CD4-positive, alpha-beta memory T cell (primary cell): Measurements from ENCODE around the gene ADGRF4. TPM values are rescaled to one million over a fixed set of nuclear protein-coding genes. Genes with fewer than 3 reads are reported as not detected.

Source experiments
- CTCF ChIA-PET: fragments of 350-600 bp; sonication (Branson Sonifier 250); formaldehyde crosslinking; loops from one replicate; lab custom pipeline; 2021; ENCODE audit warnings: inconsistent platforms; ENCODE audit not compliant: partially characterized antibody; lab: Charles Lee
- POLR2A ChIA-PET: fragments of 350-600 bp; sonication (Branson Sonifier 250); formaldehyde crosslinking; loops from one replicate; lab custom pipeline; 2021; ENCODE audit not compliant: partially characterized antibody; lab: Charles Lee
- DNase-seq, 5 donors: peaks; one replicate each; pipeline versions ENCODE4 v3.0.0 to v3.0.0-alpha.2; 2020 to 2022; ENCODE audit warnings: mixed read lengths in 1 of 5
- H3K27ac ChIP-seq: one replicate; pipeline ENCODE4 v1.7.0; 2013; ENCODE audit warnings: low read depth, low read length
- H3K27me3 ChIP-seq: 2 replicates; pipeline ENCODE4 v1.7.0; 2013; ENCODE audit warnings: mild to moderate bottlenecking, low read length, moderate library complexity; ENCODE audit not compliant: insufficient read depth
- H3K36me3 ChIP-seq: 2 replicates; pipeline ENCODE4 v1.7.0; 2013; ENCODE audit warnings: mild to moderate bottlenecking, low read length, moderate library complexity; ENCODE audit not compliant: insufficient read depth
- H3K4me1 ChIP-seq: 2 replicates; pipeline ENCODE4 v1.7.0; 2013; ENCODE audit warnings: mild to moderate bottlenecking, low read length, moderate library complexity; ENCODE audit not compliant: insufficient read depth
- H3K4me3 ChIP-seq, 2 donors: one replicate each; pipeline ENCODE4 v1.7.0; 2013; ENCODE audit warnings: low read length in 2 of 2, mild to moderate bottlenecking in 1 of 2
- H3K9me3 ChIP-seq, 2 donors: one replicate each; pipeline ENCODE4 v1.7.0; 2013; ENCODE audit warnings: low read length in 2 of 2, control low read depth in 1 of 2; ENCODE audit not compliant: control insufficient read depth in 1 of 2
- H3K27ac Mint-ChIP-seq, 7 donors: one replicate each; pipeline ENCODE4 v1.8.0; 2020 to 2021; ENCODE audit warnings: mixed read lengths in 7 of 7, mild to moderate bottlenecking in 6 of 7, inconsistent platforms in 3 of 7, moderate library complexity in 3 of 7
- H3K27me3 Mint-ChIP-seq, 2 donors: one replicate each; pipeline ENCODE4 v1.8.0; 2020 to 2021; ENCODE audit warnings: mixed read lengths in 2 of 2
- H3K36me3 Mint-ChIP-seq, 2 donors: one replicate each; pipeline ENCODE4 v1.8.0; 2020 to 2021; ENCODE audit warnings: mixed read lengths in 2 of 2, inconsistent platforms in 1 of 2, mild to moderate bottlenecking in 1 of 2
- H3K4me1 Mint-ChIP-seq, 4 donors: one replicate each; pipeline ENCODE4 v1.8.0; 2020 to 2021; ENCODE audit warnings: mixed read lengths in 4 of 4, mild to moderate bottlenecking in 1 of 4
- H3K4me3 Mint-ChIP-seq, 8 donors: one replicate each; pipeline ENCODE4 v1.8.0; 2020 to 2021; ENCODE audit warnings: mixed read lengths in 8 of 8, mild to moderate bottlenecking in 7 of 8, moderate library complexity in 6 of 8, inconsistent platforms in 3 of 8
- H3K9me3 Mint-ChIP-seq, 8 donors: one replicate each; pipeline ENCODE4 v1.8.0; 2020 to 2021; ENCODE audit warnings: mixed read lengths in 8 of 8, mild to moderate bottlenecking in 5 of 8, inconsistent platforms in 3 of 8, moderate library complexity in 1 of 8
- intact Hi-C: fragments of 100-400 bp; cut with micrococcal nuclease; formaldehyde crosslinking; loops from one replicate; pipeline ENCODE4 v1.15.1; 2023
- polyA plus RNA-seq, 2 donors: library from polyadenylated mRNA; unstranded; fragments of 300-500 nt; fragmentation: Illumina TruSeq; gene quantifications; one replicate each; pipeline ENCODE4 v1.2.3, GENCODE V29; 2021
- total RNA-seq, 2 experiments: library from RNA; stranded (reverse); gene quantifications; one replicate each; pipeline ENCODE4 v1.2.3, GENCODE V29; 2021

ADGRF4 gene
- total and polyA plus RNA-seq, 4 experiments from 2014 or later: not detected

DNA sequence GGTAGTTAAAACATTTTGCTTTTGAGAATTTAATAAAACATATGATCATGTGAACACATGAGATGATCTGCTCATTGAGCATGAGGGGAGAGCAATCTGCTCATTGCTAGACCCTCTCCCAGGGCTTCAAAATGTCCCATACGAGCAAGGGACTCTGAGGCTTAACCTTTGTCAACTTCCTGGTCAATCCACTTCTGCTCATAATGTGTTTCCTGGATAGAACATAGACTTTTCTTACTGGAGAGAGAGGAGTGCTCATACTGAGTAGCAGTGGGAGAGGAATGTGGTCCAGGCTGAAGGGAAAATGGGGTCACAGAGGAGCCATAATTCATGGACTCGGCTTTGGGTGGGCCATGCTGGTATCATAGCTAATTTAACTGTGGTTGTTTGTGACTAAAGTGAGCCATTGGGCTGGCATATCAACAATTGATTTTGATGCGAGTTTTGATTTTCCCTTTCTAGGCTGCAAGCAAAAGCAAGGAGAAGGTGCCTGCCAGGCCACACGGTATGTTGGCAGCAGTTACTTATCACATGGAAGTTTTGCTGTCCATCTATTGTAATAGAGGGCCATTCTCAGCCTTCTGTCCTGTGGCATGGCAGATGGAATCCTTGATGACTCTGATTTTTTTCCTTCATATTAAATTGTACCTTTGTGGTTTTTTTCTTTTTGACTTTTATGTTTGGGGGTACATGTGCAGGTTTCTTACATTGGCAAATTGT, 20.8 kb upstream of the ADGRF4 start:
- H3K27ac ChIP-seq: no peak overlapping the region
- ChIA-PET CTCF (no interaction called here), POLR2A (no interaction called here)
- H3K36me3 ChIP-seq: no peaks in the 10 kb centered on the region
- Mint-ChIP-seq H3K9me3 (no peaks in the 10 kb centered on the region), H3K27ac (no peak overlapping the region), H3K27me3 (peaks cover 2 to 10% of the 10 kb centered on the region in 2 donors), H3K36me3 (no peaks in the 10 kb centered on the region), H3K4me1 (no peaks in the 10 kb centered on the region), H3K4me3 (no peak overlapping the region)
- H3K27me3 ChIP-seq: no peaks in the 10 kb centered on the region
- no peaks in the 10 kb centered on the region for H3K9me3 ChIP-seq
- H3K4me1 ChIP-seq: no peaks in the 10 kb centered on the region
- DNase-seq: no peak
- intact Hi-C loops: no loop called here
- no peak overlapping the region for H3K4me3 ChIP-seq

DNA sequence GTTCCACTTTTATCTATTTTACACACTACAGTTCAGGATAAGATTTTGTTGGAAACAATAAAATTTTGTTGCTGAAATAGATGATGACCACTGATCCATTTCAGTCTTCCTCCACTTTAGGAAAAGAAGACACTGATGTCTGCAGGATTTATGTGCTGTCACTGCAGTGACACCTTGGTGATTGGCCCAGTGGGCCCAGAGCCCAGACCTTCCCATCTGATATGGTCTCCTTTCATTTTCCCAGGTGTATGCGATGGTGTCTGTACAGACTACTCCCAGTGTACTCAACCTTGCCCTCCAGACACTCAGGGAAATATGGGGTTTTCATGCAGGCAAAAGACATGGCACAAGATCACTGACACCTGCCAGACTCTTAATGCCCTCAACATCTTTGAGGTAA, 19.6 kb upstream of the ADGRF4 start:
- H3K27me3 ChIP-seq: no peaks in the 10 kb centered on the region
- no peaks in the 10 kb centered on the region for H3K9me3 Mint-ChIP-seq
- no peaks in the 10 kb centered on the region for H3K4me1 Mint-ChIP-seq
- no peaks in the 10 kb centered on the region for H3K9me3 ChIP-seq
- no peaks in the 10 kb centered on the region for H3K4me1 ChIP-seq
- no peak overlapping the region for H3K4me3 ChIP-seq
- no peaks in the 10 kb centered on the region for H3K36me3 ChIP-seq
- DNase-seq: no peak
- POLR2A ChIA-PET: no interaction called here
- intact Hi-C loops: no loop called here
- H3K27ac Mint-ChIP-seq: no peak overlapping the region
- no peak overlapping the region for H3K27ac ChIP-seq
- H3K4me3 Mint-ChIP-seq: no peak overlapping the region
- H3K36me3 Mint-ChIP-seq: no peaks in the 10 kb centered on the region
- CTCF ChIA-PET: no interaction called here
- H3K27me3 Mint-ChIP-seq: peaks cover 1 to 8% of the 10 kb centered on the region in 2 donors

DNA sequence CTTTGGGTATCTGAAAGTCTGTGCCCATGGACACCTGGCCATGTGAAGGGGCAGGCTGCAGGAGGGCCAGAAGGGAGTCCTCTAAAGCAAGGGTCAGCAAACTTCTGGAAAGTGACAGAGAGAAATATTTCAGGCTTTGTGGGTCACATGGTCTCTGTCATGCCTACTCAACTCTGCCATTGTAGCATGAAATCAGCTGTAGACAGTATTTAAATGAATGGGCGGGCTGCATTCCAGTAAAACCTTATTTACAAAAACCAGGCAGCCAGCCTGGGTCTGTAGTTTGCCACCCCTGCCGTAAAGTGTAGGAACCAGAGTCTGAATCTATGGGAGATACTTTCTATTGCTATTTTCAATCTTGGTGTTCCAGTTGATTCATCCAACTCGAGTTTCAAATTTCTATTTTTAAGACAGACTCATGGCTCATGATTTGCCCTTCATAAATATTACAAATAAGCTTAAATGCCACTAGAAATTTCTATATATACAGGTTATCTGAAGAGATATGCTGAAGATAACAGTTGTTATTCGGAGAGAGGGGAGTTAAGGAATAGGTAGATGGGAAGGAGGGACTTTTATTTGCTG, 19.0 kb upstream of the ADGRF4 start:
- no peaks in the 10 kb centered on the region for H3K36me3 Mint-ChIP-seq
- ChIA-PET CTCF (no interaction called here), POLR2A (no interaction called here)
- Histone ChIP-seq H3K36me3 (no peaks in the 10 kb centered on the region), H3K27ac (no peak overlapping the region), H3K27me3 (no peaks in the 10 kb centered on the region), H3K4me3 (no peak overlapping the region), H3K4me1 (no peaks in the 10 kb centered on the region), H3K9me3 (no peaks in the 10 kb centered on the region)
- H3K4me3 Mint-ChIP-seq: no peak overlapping the region
- H3K27ac Mint-ChIP-seq: no peak overlapping the region
- H3K27me3 Mint-ChIP-seq: peaks cover 3 to 8% of the 10 kb centered on the region in 2 donors
- intact Hi-C loops: no loop called here
- no peak for DNase-seq
- no peaks in the 10 kb centered on the region for H3K9me3 Mint-ChIP-seq
- no peaks in the 10 kb centered on the region for H3K4me1 Mint-ChIP-seq

DNA sequence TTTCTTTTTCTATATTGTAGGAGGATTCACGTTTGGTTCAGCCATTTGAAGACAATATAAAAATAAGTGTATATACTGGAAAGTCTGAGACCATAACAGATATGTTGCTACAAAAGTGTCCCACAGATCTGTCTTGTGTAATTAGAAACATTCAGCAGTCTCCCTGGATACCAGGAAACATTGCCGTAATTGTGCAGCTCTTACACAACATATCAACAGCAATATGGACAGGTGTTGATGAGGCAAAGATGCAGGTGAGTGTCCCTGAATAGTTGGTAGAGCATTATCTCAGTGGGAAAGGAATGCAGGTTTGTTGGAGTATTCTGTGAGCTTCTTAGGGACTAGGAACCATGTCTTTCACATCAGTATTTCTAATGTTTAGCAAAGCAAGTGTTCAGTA, 18.3 kb upstream of the ADGRF4 start:
- intact Hi-C loops: no loop called here
- Histone ChIP-seq H3K9me3 (no peaks in the 10 kb centered on the region), H3K4me3 (no peak overlapping the region), H3K27ac (no peak overlapping the region), H3K4me1 (no peaks in the 10 kb centered on the region), H3K36me3 (no peaks in the 10 kb centered on the region), H3K27me3 (no peaks in the 10 kb centered on the region)
- Mint-ChIP-seq H3K27me3 (peaks cover 4% of the 10 kb centered on the region in 2 donors), H3K36me3 (no peaks in the 10 kb centered on the region), H3K9me3 (no peaks in the 10 kb centered on the region), H3K27ac (no peak overlapping the region), H3K4me3 (no peak overlapping the region), H3K4me1 (no peaks in the 10 kb centered on the region)
- ChIA-PET POLR2A (no interaction called here), CTCF (no interaction called here)
- no peak for DNase-seq

DNA sequence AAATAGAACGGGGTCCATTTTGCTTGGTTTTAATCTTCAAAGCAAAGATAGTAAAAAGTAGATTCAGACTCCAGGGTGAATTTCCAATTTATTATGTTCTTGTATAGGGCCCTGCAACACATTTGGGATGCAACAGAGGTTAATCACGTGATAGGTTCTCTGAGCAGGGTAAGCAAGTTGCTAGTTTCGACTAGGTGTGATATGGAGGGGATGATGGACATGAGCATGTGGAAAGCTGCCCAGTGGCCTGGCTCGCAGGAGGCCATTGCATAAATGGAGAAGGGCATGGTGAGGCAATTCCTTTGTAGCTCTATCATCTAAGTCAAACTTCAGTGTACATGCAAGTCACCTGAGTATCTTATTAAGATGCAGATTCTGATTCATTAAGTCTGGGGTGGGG, 17.7 kb upstream of the ADGRF4 start:
- H3K36me3 Mint-ChIP-seq: no peaks in the 10 kb centered on the region
- no peaks in the 10 kb centered on the region for H3K9me3 Mint-ChIP-seq
- H3K27me3 ChIP-seq: no peaks in the 10 kb centered on the region
- no peaks in the 10 kb centered on the region for H3K4me1 Mint-ChIP-seq
- POLR2A ChIA-PET: no interaction called here
- no peak overlapping the region for H3K27ac Mint-ChIP-seq
- H3K36me3 ChIP-seq: no peaks in the 10 kb centered on the region
- no peak overlapping the region for H3K4me3 ChIP-seq
- H3K27ac ChIP-seq: no peak overlapping the region
- no peaks in the 10 kb centered on the region for H3K9me3 ChIP-seq
- intact Hi-C loops: no loop called here
- H3K27me3 Mint-ChIP-seq: peaks cover 3 to 4% of the 10 kb centered on the region in 2 donors
- CTCF ChIA-PET: no interaction called here
- DNase-seq: no peak
- H3K4me1 ChIP-seq: no peaks in the 10 kb centered on the region
- H3K4me3 Mint-ChIP-seq: no peak overlapping the region

DNA sequence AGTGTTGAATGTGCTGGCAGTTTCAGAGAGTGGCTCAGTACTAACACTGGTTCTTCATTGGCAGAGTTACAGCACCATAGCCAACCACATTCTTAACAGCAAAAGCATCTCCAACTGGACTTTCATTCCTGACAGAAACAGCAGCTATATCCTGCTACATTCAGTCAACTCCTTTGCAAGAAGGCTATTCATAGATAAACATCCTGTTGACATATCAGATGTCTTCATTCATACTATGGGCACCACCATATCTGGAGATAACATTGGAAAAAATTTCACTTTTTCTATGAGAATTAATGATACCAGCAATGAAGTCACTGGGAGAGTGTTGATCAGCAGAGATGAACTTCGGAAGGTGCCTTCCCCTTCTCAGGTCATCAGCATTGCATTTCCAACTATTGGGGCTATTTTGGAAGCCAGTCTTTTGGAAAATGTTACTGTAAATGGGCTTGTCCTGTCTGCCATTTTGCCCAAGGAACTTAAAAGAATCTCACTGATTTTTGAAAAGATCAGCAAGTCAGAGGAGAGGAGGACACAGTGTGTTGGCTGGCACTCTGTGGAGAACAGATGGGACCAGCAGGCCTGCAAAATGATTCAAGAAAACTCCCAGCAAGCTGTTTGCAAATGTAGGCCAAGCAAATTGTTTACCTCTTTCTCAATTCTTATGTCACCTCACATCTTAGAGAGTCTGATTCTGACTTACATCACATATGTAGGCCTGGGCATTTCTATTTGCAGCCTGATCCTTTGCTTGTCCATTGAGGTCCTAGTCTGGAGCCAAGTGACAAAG, 17.0 kb upstream of the ADGRF4 start:
- Mint-ChIP-seq H3K36me3 (no peaks in the 10 kb centered on the region), H3K4me3 (no peak overlapping the region), H3K9me3 (no peaks in the 10 kb centered on the region), H3K4me1 (no peaks in the 10 kb centered on the region), H3K27ac (no peak overlapping the region), H3K27me3 (peaks cover 3 to 4% of the 10 kb centered on the region in 2 donors)
- no peaks in the 10 kb centered on the region for H3K4me1 ChIP-seq
- intact Hi-C loops: no loop called here
- H3K27me3 ChIP-seq: no peaks in the 10 kb centered on the region
- DNase-seq: no peak
- H3K27ac ChIP-seq: no peak overlapping the region
- H3K9me3 ChIP-seq: no peaks in the 10 kb centered on the region
- CTCF ChIA-PET: no interaction called here
- no peak overlapping the region for H3K4me3 ChIP-seq
- POLR2A ChIA-PET: no interaction called here
- H3K36me3 ChIP-seq: no peaks in the 10 kb centered on the region

DNA sequence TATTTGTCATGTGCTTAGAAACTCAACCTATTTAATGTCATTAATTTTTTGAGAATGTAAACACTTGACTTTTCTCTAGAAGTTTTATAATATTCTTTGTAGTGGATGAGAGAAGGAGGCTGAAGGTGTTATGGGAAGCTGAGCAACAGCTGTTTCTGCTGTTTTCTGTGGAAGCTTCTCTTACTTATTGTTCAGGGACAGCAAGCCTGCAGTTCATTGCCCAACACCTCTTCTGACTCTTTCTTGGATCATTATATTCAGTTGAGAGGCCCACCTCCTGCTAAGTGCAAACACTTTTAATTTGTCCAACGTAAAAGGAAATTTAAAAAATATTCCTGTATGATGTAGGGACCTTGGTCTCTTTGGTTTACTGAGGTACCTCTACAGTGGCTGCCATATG, 12.0 kb upstream of the ADGRF4 start:
- CTCF ChIA-PET: no interaction called here
- intact Hi-C loops: no loop called here
- Mint-ChIP-seq H3K4me3 (no peak overlapping the region), H3K9me3 (no peaks in the 10 kb centered on the region), H3K27me3 (peaks cover 2 to 3% of the 10 kb centered on the region in 2 donors), H3K36me3 (no peaks in the 10 kb centered on the region), H3K27ac (no peak overlapping the region), H3K4me1 (no peaks in the 10 kb centered on the region)
- no peaks in the 10 kb centered on the region for H3K4me1 ChIP-seq
- H3K9me3 ChIP-seq: no peaks in the 10 kb centered on the region
- POLR2A ChIA-PET: no interaction called here
- DNase-seq: no peak
- H3K36me3 ChIP-seq: no peaks in the 10 kb centered on the region
- no peaks in the 10 kb centered on the region for H3K27me3 ChIP-seq
- no peak overlapping the region for H3K4me3 ChIP-seq
- no peak overlapping the region for H3K27ac ChIP-seq
